HPDE6-E6E7 (cell line): ENCODE results near the gene LMNA.
"Not testable (repeated sequence)": the region's sequence is repeated elsewhere in the genome, so short reads cannot be mapped to it uniquely, and the experiment has no call there.

Source experiments
- DNase-seq: peaks from one replicate; pipeline ENCODE4 v3.0.0; 2011; ENCODE audit warnings: missing footprints; ENCODE audit errors: extremely low spot score

LMNA gene

DNA sequence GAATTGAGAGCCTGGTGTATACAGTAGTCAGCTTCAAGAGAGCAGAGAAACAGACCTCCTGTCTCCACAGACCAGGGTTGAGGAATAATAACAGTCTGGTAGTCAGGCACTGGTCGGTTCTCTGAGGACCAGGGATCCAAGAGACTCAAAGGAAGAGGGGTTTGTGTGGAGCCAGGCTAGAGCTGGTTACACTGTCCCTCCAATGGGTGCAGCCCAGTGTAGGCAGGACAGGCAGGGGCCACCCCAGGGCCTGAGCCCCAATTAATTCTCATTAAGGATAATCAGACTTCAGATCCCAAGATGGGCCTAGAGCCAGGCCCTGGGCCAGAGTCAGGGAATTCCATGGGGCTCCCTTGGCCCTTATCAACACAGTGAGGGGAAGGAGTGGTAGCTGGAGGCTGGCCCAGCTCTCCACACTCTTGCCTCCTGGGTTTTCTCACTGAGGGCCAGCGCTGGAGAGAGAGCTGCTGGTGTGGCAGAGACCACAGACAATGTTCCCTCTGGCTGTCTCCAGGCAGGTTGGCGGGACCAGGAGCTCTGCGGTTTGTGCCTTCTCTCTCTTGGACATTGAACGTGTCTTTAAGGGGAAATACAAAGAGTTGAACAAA, 48.0 kb downstream of the LMNA start:
- DNase-seq, result no peak

DNA sequence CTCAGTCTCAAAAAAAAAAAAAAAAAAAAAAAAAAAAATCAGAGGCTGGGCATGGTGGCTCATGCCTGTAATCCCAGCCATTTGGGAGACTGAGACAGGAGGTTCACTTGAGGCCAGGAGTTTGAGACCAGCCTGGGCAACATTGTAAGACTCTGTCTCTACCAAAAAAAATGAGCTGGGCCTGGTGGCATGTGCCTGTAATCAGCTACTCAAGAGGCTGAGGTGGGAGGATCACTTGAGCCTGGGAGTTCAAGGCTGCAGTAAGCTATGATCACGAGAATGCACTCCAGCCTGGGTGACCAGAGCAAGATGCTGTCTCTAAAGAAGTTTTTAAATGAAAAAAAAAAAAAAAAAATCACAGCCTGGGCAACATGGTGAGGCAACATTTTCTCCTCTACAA, 49.2 kb downstream of the LMNA start:
- no peak for DNase-seq

DNA sequence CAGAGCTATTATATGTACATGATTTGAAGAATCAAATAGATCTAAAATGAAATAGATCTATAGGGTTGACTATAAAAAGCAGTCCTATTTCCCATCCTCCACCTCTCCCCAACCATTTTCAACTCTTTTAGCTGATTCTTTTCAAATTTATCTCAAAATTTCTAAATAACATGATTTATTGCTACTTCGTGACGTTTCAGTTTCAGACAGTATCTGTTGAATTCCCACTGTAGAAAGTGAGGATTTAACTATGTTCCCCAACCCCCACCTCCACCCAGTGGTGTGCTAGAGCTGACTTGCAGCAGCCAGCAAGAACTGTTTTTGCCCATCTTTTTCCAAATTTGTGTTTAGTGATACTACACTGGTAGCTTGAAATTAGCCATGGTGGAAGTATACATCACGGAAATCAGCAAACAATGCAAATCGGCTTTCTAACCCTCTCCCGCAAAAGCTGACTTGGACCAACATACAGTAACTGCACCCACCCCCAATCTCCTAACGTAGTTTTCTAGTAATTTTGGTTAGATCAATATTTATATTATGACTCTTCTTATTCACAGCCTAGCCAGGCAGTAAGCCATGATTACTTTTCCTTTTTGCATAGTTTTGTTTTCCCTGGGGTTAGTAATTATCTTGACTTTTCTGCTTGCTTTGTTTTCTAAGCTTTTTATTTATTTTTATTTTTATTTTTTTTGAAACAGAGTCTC, 49.8 kb downstream of the LMNA start:
- no peak for DNase-seq

DNA sequence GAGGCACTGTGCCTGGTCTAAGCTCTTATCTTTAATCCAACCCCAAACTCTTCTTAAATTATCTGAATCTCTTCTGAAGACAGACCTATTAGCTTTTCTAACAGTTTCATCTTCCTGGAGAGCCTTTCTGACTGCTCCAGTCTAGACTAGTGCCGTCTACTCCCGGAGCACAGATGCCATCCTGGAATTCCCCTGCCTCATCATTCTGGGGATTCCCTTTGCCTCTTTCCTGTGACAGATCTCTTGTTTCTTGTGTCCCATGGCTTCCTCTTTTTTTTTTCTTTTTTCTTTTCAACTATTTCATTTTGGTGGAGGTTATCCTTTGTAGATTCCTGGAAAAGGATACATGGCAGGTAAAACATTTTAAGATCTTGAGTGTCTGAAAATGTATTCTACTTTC, 50.6 kb downstream of the LMNA start:
- DNase-seq, result no peak

DNA sequence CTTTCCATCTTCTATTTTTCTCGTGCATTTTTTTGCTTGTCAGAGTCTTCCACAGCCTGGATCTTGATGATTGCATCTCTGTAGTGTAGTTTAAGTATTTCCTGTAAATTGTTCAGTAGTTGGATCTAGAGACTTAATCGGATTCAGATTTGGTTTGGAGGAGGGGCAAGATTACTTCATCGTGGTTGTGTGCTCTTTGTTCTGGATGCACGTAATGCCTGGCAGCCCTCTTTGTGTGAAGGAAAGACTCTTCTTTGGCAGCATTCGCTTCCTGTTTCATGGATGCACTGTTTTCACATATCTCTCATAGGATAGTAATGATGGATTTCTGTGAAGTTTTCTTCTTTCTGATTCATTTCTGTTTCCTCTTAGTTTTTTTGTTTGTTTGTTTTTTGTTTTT, 53.0 kb downstream of the LMNA start:
- DNase-seq, result no peak

DNA sequence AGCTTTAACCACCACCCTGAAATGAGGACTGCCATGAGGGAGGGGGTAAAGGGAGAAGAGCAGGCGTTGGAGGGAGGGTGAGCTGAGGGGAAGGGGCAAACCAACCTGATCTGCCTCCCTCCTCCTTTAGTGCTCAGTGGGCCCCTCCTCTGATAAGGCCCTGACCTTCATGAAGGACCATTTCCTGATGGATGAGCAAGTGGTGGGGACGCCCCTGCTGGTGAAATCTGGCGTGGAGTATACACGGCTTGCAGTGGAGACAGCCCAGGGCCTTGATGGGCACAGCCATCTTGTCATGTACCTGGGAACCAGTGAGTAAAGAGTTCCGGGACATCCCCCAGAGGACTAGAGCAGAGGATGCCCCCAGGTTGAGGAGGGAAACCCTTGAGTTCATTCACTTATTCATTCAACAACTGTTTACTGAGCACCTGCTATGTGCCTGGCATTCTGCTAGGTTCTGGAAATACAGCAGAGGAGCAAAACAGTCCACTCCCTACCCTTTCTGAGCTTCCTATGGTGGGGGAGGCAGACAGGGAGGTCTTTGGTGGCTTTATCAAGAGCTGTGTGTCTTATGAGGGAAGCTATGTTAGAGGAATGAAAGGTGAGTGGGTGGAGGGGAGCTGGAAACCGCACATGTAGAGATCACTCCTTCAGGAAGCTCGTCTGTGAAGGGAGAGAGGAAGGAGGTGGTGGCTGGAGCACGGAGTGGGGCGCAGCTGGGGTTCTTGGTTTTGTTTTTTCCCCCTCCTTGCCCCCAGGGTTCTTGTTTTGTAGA, 58.4 kb downstream of the LMNA start:
- DNase-seq, result no peak

DNA sequence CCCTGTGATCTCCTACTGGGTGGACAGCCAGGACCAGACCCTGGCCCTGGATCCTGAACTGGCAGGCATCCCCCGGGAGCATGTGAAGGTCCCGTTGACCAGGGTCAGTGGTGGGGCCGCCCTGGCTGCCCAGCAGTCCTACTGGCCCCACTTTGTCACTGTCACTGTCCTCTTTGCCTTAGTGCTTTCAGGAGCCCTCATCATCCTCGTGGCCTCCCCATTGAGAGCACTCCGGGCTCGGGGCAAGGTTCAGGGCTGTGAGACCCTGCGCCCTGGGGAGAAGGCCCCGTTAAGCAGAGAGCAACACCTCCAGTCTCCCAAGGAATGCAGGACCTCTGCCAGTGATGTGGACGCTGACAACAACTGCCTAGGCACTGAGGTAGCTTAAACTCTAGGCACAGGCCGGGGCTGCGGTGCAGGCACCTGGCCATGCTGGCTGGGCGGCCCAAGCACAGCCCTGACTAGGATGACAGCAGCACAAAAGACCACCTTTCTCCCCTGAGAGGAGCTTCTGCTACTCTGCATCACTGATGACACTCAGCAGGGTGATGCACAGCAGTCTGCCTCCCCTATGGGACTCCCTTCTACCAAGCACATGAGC, 62.2 kb downstream of the LMNA start:
- no peak for DNase-seq

DNA sequence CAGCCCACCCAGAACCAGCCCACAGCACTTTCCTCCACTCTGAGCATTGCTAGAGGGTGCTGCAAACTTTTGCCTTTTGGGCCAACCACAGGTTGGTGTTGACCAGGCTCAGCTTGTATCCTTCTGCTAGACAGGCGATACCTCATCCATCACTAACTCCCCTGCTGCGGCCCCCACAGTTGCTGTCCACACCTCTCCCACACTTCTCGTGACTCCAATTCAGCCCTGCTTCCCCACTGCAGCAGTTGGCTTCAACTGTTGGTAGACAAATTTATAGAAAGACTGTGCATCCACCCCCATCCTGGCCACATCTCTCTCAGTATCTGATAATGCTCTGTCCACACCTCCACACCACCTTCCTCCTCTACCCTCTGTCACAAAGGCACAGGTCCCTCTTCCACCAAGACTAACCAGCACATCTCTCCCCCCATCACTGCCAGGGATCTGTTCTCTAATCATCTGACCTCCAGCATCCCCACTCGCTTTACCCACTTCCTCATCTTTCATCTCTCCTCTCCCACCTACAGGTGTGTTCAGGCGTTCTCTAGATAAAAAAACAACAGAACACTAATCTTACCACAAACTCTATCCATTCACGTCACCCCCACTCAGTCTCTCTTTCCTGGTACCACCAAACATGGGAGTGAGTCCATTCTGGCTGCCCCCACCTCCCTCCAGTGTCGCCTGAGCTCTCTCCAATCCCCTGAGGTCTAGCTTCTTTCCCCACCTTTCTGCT, 63.6 kb downstream of the LMNA start:
- no peak for DNase-seq

DNA sequence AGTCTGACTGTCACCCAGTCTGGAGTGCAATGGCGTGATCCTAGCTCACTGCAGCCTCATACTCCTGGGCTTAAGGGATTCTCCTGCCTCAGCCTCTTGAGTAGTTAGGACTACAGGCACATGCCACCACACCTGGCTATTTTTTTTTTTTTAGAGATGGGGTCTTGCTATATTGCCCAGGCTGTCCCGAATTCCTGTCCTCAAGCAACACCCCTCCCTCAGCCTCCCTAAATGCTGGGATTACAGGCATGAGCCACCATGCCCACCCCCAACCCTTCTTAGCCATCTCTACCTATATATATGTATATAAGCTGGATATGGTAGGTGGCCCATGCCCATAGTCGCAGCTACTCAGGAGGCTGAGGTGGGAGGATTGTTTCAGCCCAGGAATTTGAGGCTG, 66.0 kb downstream of the LMNA start:
- no peak for DNase-seq

DNA sequence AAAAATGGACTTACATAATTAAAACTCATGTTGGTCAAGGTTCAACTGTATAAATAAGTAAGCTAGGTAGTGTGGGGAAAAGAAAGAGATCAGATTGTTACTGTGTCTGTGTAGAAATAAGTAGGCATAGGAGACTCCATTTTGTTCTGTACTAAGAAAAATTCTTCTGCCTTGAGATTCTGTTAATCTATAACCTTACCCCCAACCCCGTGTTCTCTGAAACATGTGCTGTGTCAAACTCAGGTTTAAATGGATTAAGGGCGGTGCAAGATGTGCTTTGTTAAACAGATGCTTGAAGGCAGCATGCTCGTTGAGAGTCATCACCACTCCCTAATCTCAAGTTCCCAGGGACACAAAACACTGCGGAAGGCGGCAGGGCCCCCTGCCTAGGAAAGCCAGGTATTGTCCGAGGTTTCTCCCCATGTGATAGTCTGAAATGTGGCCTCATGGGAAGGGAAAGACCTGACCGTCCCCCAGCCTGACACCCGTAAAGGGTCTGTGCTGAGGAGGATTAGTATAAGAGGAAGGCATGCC, 66.9 kb downstream of the LMNA start:
- not testable (repeated sequence) for DNase-seq

DNA sequence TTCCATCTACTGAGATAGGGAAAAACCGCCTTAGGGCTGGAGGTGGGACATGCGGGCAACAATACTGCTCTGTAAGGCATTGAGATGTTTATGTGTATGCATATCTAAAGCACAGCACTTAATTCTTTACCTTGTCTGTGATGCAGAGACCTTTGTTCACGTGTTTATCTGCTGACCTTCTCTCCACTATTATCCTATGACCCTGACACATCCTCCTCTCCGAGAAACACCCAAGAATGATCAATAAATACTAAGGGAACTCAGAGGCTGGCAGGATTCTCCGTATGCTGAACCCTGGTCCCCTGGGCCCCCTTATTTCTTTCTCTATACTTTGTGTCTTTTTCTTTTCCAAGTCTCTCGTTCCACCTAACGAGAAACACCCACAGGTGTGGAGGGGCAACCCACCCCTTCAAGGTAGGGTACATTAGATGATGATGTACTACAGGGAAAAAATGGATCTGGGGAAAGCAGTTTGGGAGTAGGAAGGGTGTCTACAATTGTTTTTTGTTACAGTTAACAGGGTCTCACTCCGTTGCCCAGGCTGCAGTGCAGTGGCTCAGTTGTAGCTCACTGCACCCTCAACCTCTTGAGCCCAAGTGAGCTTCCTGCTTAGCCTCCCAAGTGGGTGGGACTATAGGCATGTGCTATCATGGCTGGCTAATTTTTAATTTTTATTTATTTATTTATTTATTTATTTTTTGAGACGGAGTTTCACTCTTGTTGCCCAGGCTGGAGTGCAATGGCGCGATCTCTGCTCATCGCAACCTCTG, 67.7 kb downstream of the LMNA start:
- DNase-seq, result not testable (repeated sequence)

DNA sequence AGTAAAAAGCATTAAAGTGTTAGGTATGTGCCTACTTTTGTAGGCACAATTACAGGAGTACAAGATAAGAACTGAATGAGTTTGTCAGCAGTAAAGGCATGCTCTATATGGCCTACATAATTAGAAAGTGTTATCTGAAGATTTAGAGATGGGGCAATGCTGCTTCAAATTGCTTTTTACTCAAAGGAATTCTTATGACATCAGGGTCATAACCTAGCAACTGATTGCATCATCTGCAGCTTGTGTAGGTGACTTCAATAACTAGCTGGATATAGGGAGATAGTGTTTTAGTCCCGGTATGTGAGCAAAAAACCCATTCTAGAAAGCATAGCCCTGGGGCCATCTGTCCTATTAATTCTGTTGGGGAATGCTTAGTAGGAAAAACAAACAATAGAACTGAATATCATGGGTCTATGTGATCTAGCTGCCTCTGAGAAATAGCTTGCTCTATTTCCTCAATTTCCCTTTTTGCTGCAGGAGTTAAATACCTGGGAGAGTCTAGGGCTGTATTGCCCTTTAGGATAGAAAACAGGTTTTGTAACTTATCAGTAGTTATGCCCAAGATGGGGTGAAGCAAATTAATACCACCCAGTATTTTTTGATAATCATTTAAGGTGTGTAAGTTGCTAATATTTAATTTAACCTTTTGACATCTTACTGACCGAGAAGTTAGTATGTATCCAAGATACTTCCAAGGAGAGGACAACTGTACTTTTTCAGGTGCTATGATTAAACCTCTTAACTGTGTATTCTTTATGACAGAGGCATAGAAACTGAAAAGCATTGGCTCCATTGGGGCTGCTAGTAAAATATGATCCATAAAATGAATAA, 72.1 kb downstream of the LMNA start:
- not testable (repeated sequence) for DNase-seq
